Fibroblast of the aortic adventitia (primary cell): ENCODE measurements around the gene EME2. TPM values are rescaled to one million over a fixed set of nuclear protein-coding genes. Genes with fewer than 3 reads are reported as not detected.

Experiments used
- DNase-seq: peaks from one replicate; pipeline ENCODE4 v3.0.0-alpha.2; 2010; ENCODE audit warnings: low read depth
- H3K4me3 ChIP-seq: 2 replicates; pipeline ENCODE4 v1.5.1; 2011; ENCODE audit warnings: low read depth, mild to moderate bottlenecking, control low read depth, low read length, moderate library complexity
- total RNA-seq: library from RNA; depleted of rRNA; stranded (reverse); fragments of >200 nt; gene quantifications from 2 replicates; pipeline ENCODE4 v1.2.3, GENCODE V29; 2012; ENCODE audit warnings: low replicate concordance
- TF ChIP-seq, protein P1 (sequence below): IDR thresholded peaks from 2 replicates; pipeline ENCODE4 v1.5.1; 2011; ENCODE audit warnings: mild to moderate bottlenecking, low read length, control low read depth, inconsistent platforms; ENCODE audit not compliant: insufficient read depth

The EME2 gene
- total RNA-seq, 1 donor = 8.4 TPM

DNA sequence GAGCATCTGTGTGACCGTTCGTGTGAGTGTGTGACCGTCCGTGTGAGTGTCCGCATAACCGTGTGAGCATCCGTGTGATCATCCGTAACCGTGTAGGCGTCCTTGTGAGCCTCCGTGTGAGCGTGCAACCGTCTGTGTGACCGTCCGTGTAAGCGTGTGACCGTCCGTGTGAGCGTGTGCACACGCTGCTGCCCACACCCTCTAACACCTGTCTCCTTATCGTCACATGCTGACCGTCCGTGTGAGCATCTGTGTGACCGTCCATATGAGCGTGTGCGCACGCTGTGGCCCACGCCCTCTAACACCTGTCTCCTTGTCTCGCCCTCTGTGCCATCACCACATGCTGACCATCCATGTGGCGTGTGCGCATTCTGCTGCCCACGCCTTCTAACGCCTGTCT is 32.4 kb upstream of the EME2 start:
- TF ChIP-seq, protein P1, sequence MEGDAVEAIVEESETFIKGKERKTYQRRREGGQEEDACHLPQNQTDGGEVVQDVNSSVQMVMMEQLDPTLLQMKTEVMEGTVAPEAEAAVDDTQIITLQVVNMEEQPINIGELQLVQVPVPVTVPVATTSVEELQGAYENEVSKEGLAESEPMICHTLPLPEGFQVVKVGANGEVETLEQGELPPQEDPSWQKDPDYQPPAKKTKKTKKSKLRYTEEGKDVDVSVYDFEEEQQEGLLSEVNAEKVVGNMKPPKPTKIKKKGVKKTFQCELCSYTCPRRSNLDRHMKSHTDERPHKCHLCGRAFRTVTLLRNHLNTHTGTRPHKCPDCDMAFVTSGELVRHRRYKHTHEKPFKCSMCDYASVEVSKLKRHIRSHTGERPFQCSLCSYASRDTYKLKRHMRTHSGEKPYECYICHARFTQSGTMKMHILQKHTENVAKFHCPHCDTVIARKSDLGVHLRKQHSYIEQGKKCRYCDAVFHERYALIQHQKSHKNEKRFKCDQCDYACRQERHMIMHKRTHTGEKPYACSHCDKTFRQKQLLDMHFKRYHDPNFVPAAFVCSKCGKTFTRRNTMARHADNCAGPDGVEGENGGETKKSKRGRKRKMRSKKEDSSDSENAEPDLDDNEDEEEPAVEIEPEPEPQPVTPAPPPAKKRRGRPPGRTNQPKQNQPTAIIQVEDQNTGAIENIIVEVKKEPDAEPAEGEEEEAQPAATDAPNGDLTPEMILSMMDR = no peak
- DNase-seq = no peak
- H3K4me3 ChIP-seq = no peak overlapping the region

DNA sequence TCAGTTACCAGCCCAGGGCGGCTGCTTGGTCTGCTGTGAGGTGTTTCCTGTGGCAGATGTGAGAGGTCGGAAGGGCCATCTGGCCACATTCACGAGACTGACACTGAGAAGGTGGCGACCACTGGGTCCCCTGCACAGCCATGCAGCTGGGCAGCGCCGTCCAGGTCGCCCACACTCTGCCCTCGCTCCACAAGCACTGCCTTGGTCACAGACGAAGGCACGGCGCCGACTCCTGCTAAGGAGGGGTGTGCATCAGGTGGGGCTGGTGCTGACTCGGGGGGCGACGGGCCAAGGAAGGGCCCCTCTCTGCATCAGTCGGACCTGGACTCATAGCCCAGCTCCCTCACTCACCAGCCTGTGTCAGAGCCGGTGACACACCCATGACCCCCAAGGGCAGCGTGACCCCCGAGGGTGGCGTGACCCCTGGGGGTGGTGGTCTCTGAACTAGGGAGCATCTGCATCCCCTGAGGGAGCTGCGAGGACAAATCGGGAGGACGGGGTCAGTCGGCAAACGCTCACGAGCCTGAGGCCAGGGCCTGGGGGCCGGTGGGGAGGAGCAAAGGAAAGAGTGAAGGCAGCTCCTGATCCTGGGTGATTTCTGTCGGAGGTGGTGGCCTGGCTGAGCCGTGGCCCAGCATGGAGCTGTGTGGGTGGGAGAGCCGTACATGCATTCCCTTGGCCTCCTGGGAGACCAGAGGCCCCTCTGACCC is 31.7 kb upstream of the EME2 start:
- TF ChIP-seq, protein P1 = no peak
- no peak for DNase-seq
- H3K4me3 ChIP-seq = no peak overlapping the region

DNA sequence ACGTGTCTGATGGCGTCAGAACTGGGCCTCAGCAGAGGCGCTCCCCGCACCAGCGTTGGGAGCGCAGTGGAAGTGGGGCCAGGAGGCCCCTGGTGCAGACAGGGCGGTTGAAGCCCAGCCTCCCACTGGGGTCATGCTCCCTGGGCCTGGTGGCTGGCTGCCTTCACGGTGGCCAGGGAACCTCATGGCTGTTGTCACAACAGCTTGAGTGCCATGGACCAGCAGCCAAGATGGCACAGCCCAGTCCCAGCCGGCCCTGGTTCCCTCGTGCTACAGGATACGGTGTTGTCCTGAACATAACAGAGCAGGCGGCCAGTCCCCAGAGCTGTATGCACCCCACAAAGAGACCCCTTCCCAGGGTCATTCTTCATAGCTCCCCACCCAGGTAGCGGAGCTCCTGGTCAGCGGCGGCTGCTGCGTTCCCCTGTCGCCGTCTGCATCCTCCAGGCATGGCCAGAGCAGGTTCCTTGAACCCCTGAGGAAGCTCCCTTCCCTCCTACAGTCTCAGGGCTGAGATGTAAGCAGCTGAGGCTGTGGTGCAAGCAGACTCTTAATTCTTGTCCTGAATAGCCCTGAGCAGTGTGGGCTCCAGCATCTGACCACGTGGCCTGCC is 31.0 kb upstream of the EME2 start:
- no peak overlapping the region for H3K4me3 ChIP-seq
- DNase-seq = no peak
- TF ChIP-seq, protein P1 = no peak

DNA sequence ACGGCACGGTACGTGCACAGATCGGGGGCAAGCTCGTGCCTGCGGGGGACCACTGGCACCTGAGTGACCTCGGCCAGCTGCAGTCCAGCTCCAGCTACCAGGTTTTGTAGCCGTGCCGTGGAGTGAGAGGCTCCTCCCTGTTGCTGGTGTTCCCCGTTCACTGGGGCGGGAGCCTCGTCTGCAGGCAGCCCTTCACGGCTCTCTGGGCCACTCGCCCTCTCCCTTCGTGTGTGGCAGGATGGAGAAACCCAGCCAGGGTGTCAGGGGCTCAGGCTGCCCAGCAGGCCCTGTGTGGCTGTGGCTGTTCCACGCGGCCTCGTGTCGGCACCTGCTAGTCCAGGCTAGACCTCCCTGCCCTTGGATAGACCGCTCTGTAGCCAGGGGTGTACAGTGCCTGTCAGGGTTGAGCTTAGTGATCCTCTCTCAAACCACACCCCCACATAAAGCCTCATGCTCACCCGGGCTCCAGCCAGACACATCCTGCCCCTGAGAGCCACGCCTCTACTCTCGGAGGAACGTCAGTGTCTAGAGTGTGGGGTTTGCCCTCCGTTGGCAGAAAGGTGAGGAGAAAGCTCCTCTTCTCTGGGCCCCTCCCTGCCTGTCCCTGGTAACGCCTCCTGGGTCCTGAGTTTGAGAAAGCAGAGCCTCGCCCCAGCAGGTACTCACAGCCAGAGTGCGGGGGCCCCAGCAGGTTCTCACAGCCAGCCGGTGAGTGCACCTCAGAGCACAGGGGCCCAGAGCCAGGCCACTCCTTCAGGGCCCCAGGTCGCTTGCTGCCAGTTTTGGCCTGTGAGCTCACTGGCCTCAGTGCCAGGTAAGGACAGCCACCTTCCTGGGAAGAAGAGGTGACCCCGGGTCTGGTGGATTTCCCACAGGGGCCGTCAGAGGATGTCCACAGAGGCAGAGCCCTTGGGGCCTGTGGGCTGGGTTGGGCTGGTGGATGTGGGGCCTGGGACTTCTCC is 29.0 kb upstream of the EME2 start:
- no peak for DNase-seq
- TF ChIP-seq, protein P1 = no peak
- H3K4me3 ChIP-seq = no peak overlapping the region

DNA sequence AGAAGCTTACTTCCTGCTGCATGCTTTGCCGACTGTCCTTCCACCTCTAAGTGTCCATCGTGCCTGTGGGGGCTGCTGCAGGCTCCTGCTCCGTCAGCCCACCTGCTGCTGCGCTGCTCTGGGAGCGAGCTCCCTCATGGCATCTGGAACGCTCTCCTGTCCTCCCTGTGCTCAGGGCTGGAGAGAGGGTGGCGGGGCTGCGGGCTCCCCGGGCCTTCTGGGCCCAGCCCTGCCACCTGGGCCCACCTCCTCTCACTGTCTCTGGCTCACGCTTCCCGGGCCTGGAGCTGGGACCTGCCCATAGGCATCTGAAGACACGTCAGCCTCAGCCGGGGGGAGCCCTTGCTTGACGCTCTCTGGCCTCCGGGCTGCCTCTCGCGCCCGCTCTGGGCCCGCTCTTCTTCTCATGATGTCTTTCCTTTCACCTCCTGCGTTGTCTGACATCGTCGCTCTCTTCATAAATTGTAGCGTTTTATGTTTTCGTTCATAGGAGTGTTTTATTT is 28.2 kb upstream of the EME2 start:
- H3K4me3 ChIP-seq = no peak overlapping the region
- TF ChIP-seq, protein P1 = no peak
- DNase-seq = no peak

DNA sequence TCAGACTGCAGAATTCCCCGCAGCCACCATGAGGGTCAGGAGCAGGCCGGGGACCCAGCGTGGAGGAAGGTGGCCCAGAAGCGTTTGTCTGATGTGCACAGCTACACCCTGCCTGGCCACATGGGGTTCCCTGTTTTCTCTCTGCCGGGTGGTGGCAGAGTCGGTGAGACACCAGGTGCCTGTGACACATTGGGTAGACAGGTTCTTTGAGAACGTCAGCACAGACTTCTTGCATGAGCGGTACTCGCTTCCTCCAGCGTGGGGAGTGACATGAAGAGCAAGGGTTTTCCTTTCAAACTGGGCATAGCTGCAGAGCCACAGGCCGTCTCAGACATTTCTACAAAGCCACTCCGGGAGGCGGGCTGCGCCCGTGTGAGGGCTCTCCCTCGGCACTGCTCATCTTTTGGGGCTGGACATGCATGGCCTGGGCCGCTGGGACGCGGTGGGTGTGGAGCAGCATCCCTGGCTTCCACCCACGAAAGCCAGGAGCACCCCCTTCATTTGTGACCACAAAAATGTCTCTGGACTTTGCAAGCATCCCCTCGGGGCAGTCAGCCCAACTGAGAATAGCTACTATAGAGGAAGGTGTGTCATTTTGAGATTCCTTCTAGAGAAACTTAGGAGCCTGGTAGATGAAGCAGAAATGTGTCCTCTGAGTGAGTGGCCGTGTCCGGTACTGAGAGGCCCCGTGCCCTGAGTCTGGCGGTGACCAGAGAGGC is 27.3 kb upstream of the EME2 start:
- TF ChIP-seq, protein P1 = no peak
- DNase-seq = peak; percentile 17
- no peak overlapping the region for H3K4me3 ChIP-seq
